HG02981 (cell line): ENCODE results near the gene FRMD4B.

ENCODE experiments used
- ATAC-seq: cut with Tn5 transposase; IDR thresholded peaks from one replicate; pipeline ENCODE4 v1.9.1; 2021; ENCODE audit warnings: mild to moderate bottlenecking, moderate library complexity; ENCODE audit not compliant: unreplicated experiment

FRMD4B gene

DNA sequence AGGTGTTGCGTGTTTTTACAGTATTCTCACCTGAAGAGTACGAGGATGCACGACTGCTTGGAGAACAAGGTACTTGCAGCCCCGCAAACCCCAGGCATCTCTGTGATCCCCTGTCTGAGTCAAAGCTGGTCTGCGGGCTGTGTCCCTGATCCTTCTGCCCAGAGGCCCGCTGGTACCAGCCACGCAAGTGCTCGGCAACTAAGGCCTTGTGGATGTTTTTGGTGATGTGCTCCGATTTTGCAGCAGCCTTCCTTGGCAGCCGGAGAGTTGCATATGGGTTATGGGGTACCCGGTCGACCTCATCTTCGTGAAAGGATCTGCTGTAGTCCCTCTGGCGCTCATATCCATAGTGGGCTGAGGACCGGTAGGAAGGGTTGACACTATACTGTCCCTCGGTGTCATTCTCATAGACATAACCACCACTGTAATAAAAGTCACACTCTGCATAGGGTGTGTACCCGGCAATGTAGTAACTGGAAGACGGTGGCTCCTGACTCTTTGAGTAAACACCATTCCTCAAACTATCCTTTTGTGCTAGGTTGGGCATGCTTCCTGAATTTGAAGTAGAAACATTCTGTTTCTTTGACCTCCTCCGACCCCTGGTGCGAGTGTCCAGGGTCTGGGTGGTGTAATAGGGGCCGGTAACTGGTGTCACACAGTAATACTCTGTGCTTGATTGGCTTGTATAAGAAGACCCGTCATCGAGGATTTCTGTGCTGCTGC lies 204.9 kb downstream of the FRMD4B start:
- ATAC-seq: no peak

DNA sequence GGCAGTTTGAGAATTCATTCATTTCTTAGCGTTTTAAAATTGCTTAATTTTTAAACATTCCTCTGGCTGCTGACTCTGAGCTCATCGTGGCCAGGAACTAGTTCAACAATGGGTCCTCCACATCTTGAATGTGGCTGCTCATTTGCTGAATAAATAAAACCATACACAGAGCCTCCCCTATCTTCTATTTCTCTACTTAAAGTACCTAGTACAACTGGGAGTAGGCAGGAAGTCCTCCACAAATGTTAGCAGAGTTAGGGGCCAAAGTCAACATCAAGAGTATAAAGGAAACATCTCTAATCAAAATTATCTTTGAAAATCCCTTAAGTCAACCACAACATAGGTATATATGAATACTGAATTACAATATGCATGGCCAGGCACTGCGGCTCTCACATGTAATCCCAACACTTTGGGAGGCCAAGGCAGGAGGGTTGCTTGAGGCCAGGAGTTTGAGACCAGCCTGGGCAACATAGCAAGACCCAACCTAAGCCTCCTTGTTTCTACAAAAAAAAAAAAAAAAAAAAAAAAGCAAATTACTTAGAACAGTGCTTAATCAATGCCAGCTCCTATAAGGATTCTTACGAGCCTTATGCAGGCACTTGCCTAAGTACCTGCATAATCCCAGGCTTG lies 206.0 kb downstream of the FRMD4B start:
- ATAC-seq: no peak

DNA sequence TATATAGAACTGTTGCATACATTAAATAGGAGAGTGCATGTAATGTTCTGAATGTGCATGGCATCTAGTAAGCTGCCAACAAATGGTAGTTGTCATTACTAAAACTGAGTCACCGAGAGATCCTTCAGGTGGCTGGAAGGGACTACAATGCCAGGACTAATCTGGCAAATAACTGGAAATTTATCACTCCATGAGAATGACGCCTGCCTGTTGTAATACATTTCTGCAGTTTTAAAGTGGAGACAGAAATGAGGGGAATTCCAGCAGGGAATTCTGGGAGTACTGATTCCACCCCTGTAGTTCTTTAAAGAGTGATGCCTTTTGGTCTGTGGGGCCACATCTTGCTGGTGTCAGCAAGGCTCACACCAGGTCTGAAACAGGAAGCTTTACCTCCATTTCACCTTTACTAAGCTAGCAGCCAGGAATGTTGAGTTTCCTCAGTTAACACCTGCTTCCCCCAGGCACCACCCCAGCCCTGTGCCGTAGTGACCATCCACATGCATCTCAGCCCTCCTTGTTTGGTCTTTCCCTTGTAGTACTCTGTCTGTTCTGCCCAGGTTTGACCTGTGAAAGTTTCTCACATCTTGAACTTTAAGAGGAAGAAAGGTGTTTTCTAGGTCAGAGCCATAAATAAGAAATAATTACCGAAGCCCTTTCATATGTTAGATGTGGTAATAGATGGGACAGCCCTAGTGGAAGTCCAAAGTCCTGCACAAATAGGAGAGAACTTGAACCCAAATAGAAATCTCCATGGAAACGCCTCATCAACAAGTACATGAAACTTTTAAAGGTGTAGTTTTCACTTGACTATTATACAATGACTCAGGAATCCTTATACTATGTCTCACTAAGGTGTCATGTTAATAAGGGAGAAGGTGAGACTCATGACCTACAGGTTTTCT lies 206.8 kb downstream of the FRMD4B start:
- no peak for ATAC-seq

GRCh38 chr3:69178082-69178481 lies 207.8 kb downstream of the FRMD4B start:
- no peak for ATAC-seq

GRCh38 chr3:69174871-69175737 lies 210.8 kb downstream of the FRMD4B start:
- ATAC-seq: no peak

DNA sequence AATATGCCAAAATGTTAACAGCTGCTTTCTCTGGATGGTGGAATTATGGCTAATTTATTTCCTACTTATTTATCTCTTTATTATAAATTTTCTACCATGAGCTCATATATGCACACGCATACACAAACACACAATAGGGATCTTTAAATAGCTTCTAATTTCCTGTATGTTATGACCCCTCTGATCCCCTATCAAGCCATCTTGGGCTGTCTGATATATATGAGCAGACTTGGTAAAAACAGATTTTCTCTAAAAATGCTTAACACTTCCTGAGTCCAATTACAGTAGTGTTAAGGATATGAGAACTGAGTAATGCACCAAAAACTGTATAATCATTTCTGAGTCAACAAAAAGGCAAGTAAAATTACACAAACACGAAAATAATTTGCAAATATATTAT lies 211.4 kb downstream of the FRMD4B start:
- no peak for ATAC-seq

DNA sequence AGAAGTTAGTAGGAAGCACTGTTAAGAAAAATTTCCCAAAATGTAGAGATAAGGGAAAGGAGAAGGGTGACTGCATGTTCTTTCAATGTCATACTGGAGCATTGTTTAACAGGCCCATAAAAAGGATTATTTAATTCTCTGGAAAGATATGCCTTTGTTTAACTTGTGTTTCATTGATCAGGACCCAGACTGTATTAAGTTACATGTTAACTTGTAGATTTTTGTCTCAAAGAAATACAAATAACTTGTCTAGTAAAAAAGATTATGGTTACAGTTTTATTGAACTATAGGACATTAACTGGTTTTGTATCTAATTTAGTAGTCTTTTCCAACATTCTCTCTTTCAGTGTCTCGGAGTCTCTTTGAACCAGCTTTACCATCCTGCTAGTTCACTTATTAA lies 213.8 kb downstream of the FRMD4B start:
- ATAC-seq: no peak

DNA sequence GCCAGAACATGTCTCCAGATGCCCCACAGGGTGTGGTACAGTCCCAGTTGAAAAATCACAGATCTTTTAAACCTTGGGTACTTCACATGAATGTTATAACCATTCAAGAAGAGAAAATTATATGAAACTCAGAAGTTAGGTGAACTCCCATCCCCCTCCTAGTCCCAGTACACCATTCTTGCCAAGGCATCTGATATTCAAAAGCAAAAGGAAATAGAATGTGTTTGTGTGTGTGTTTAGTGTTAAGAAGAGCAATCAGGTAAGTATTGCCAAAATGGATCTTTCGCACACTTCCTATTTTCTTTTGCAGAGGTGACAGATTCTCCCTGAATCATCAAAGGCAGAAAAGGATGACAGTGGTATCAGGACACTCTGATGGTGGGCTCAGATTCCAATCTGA lies 219.4 kb downstream of the FRMD4B start:
- no peak for ATAC-seq

- ATAC-seq: no peak
These were observed 220.1 kb downstream of the FRMD4B start for GRCh38 chr3:69165744-69166143.

DNA sequence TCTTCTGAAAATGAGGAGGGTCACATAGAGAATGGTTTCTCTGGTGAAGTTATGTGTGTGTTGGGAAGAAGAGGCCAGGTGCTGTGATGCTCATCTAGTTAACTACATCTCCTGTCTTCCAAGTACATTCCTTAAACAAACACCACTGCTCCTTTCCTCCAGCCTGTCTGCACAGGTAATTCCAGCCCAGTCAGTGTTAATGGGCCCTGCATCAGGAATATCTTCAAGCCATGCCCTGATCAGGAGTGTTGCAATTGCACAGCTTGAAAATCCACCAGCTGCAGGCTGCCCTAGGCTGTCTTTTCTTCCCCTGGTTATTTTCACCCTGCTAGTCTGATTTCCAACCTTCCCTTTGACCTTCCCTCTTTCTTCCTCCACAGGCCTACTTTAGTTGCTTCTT lies 221.6 kb downstream of the FRMD4B start:
- no peak for ATAC-seq

GRCh38 chr3:69162308-69162980 lies 223.4 kb downstream of the FRMD4B start:
- ATAC-seq: no peak

DNA sequence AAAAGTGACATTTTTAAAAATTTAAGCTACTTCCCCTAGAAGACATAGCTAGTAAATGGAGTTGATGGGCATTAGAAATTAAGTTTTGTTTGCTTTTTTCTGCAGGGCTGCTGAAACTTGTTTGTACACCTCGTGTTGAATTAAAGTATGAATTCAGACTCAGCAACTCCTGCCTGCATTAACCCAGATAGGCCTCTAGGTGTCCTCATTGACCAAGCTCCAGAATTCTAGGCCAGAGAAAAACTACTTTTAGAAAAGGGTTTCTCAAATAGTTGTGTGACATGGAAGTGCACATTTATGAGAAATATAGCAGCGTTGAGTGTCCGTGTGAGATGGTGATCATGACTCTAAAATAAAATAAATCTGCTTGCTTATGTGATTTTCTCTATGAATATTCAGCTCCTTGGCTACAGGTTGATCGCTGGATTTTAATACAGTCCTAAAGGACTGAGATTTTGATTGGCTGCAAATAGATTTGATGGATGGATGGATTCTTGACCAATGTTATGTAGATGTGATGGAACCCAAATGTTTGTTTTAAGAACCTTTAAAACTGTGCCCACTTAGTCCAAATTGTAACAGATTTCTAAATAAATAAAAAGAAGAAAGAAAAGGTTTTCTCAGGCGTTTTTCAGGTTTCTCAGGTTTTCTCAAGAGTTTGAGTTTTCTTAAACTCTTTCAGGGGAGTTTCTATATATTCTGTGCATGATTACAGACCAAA lies 224.1 kb downstream of the FRMD4B start:
- ATAC-seq: peak; percentile 71

- no peak for ATAC-seq
These were observed 225.4 kb downstream of the FRMD4B start for GRCh38 chr3:69160525-69160924.

GRCh38 chr3:69160107-69160506 lies 225.8 kb downstream of the FRMD4B start:
- no peak for ATAC-seq

GRCh38 chr3:69149586-69149985 lies 236.3 kb downstream of the FRMD4B start:
- no peak for ATAC-seq

DNA sequence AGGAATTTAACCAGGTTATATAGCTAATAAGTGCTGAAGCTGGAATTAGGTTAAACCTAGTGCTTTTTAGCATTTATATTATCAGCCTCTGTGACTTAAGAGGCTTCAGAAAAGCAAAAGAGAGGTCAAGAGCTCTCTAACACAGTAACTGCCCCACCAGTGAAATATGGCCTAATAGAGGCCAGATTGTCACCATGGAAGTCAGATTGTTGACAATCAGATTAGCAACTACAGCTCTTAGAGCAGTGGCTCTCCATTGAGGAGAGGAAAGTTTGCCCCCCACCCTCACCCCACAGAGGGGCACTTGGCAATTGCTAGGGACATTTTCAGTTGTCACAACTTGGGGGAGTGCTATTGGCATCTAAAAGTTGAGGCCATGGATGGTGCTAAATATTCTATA lies 240.2 kb downstream of the FRMD4B start:
- no peak for ATAC-seq

DNA sequence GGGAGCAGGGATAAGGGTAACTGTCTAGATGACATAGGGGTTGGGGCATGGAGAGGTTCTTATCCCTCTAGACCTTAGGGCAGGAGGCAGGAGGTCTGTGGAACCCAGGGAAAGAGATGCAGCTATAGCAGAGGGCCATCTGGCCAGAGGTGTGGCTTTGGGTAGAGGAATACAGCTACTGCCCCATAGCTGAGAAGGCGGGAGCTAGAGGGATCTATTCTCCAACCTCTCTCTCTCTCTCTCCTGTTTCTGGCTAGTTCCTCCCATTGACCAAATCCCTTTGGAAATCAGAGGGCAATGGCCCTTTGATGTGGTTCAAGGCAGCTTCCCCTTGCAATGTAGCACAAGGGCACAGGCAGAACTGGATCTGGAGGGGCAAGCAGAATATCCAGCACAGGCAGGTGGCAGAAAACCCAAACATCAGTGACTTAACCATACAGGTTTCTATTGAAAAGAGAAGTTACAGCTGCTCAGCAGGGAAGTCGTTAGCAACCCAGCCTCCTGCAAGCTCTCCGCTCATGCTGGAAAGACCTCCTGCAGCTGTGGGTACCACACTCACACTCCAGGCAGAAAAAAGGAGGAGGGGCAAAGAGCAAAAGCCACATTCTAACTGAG lies 241.2 kb downstream of the FRMD4B start:
- ATAC-seq: no peak

DNA sequence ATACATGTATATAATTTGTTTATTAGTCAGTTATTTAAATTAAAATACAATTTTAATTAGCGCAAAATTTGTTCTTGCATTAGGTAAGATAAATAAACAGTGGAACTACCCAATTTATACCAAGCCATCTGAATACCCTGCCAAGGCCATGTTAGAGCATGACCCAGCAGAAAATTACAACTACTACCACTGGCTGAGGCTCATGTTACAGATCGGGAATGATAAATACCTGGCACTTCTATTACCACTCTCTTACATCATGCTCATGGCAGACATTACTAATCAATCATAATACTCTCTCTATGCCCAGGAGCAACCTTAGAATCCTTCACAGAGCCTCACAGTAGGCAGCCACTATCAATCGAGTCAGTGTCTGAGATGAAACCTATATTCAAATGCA lies 242.3 kb downstream of the FRMD4B start:
- no peak for ATAC-seq

GRCh38 chr3:69142797-69143454 lies 243.0 kb downstream of the FRMD4B start:
- no peak for ATAC-seq
